ENCODE data around the gene AOC2.
"Not testable (repeated sequence)": the region's sequence is repeated elsewhere in the genome, so short reads cannot be mapped to it uniquely, and the experiment has no call there.

Gene AOC2

DNA sequence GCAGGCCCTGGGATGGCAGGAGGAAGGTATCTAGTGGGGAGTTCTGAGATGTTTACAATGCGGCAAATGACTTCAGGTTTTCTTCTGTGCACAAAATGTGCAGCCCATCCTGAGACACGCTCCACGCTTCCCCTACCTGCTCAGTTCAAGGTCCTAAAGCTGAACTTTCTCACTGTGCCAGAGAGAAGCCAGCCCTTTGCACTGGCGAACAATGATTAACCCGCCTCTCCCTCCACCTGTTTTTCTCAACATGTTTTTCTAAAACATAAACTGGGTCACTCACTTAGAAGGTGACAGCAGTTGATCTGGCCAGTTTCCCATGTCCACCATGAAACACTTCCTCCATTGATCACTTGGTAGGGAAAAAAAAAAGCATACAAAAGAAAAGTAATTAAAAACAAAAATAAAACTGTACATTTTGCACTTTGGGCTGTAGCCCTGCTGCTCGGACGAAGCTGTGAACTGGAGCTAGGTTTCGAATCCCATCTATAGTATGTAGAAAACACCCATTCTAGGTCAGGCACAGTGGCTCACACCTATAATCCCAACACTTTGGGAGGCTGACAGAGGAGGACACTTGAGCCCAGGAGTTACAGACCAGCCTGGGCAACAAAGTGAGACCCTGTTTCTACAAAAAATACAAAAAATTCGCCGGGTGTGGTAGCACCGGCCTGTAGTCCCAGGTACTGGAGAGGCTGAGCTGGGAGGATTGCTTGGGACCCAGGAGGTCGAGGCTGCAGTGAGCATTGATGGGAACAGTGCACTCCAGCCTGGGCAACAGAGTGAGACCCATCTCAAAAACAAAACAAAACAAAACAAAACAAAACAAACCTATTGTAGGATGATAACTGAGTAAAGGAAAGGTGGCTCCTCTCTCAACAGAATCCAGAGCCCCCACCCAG is 50.2 kb downstream of the AOC2 start:
- H3K27me3 ChIP-seq (ENCODE audit: insufficient read depth, insufficient read length), result no peaks in the 10 kb centered on the region
- no peak overlapping the region for H3K4me3 ChIP-seq (ENCODE audit: insufficient read length, low read depth)
- no peak for DNase-seq (ENCODE audit: low read depth, low spot score)
- H3K9me3 ChIP-seq (ENCODE audit: insufficient read depth, low read length), result peaks cover 13% of the 10 kb centered on the region; the same call in 1 of the 2 replicates
- no peaks in the 10 kb centered on the region for H3K4me1 ChIP-seq (ENCODE audit: insufficient read depth, insufficient read length)
- H3K9ac ChIP-seq (ENCODE audit: insufficient read length, low read depth), result no peak overlapping the region
- TF ChIP-seq ZNF274 (IDR thresholded peaks at IDR 0.05; ENCODE audit: low read depth, low read length), result no peak
- no peak for TF ChIP-seq SUZ12 (IDR thresholded peaks at IDR 0.05; ENCODE audit: extremely low read depth, insufficient read depth, insufficient read length)
- TF ChIP-seq YY1 (IDR thresholded peaks at IDR 0.05; ENCODE audit: insufficient read depth, insufficient read length), result no peak
- no peaks in the 10 kb centered on the region for H3K36me3 ChIP-seq (ENCODE audit: insufficient read depth, insufficient read length, low read length)

DNA sequence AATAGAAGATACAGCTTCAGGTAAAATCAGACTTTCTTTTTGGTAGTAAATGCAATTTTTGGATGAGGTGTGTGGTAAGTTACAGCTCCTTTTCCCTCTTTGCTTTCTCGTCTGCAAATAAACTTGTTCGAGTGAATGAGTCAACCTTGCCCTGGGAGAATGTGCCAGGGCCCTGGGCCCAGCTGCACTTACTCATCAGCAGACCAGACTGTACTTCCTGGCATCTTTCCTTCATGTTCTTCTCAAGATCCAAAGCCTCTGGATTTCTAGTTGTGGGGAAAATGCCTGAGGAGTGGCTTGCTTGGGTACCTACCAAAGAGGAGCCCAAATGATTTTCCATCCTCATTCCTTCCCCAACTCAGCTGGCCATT is 50.8 kb downstream of the AOC2 start:
- no peak overlapping the region for H3K4me3 ChIP-seq (ENCODE audit: insufficient read length, low read depth)
- H3K4me1 ChIP-seq (ENCODE audit: insufficient read depth, insufficient read length), result no peaks in the 10 kb centered on the region

DNA sequence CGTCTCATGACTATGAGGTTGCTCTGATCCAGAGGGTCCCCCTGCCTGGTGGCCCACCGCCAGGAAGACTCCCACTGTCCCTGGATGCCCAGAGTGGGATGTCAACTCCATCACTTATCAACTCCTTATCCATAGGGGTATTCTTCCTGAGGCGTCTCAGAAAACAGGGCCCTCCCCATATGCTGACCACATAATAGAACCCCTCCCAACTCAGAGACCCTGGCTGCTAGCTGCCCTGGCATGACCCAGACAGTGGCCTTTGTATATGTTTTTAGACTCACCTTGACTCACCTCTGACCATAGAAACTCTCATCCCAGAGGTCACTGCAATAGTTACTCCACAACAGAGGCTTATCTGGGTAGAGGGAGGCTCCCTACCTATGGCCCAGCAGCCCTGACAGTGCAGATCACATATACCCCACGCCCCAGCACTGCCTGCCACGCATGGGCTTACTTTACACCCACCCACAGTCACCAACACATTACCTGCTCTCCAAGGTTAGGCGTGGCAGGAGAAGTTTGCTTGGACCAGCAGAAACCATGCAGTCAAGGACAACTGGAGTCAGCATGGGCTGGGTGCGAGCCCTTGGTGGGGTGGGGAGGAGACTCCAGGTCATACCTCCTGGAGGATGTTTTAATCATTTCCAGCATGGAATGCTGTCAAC is 53.9 kb downstream of the AOC2 start:
- H3K4me1 ChIP-seq (ENCODE audit: insufficient read depth, insufficient read length), result no peaks in the 10 kb centered on the region

More for the DNA sequence above, 50.8 kb downstream of the AOC2 start:
- H3K9me3 ChIP-seq (ENCODE audit: insufficient read depth, low read length), result peaks cover 13% of the 10 kb centered on the region; the same call in 1 of the 2 replicates
- no peaks in the 10 kb centered on the region for H3K27me3 ChIP-seq (ENCODE audit: insufficient read depth, insufficient read length)
- no peak for DNase-seq (ENCODE audit: low read depth, low spot score)
- H3K36me3 ChIP-seq (ENCODE audit: insufficient read depth, insufficient read length, low read length), result no peaks in the 10 kb centered on the region
- TF ChIP-seq YY1 (IDR thresholded peaks at IDR 0.05; ENCODE audit: insufficient read depth, insufficient read length) (no peak), SUZ12 (IDR thresholded peaks at IDR 0.05; ENCODE audit: extremely low read depth, insufficient read depth, insufficient read length) (no peak), ZNF274 (IDR thresholded peaks at IDR 0.05; ENCODE audit: low read depth, low read length) (no peak)
- H3K9ac ChIP-seq (ENCODE audit: insufficient read length, low read depth), result no peak overlapping the region

DNA sequence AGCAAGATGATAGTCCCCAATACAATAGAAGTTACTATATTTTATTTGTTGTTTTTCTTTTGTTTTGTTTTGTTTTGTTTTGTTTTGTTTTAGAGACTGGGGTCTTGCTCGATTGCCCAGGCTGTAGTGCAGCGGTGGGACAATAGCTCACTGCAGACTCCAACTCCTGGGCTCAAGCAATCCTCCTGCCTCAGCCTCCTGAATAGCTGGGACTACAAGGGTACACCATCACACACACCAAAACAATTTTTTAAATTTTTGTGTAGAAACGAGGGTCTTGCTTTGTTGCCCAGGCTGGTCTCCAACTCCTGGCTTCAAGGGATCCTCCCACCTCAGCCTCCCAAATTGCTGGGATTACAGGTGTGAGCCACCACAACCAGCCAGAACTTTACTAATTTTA is 55.6 kb downstream of the AOC2 start:
- DNase-seq (ENCODE audit: low read depth, low spot score); H3K36me3 ChIP-seq (ENCODE audit: insufficient read depth, insufficient read length, low read length); H3K4me1 ChIP-seq (ENCODE audit: insufficient read depth, insufficient read length); H3K27me3 ChIP-seq (ENCODE audit: insufficient read depth, insufficient read length); H3K9ac ChIP-seq (ENCODE audit: insufficient read length, low read depth); H3K4me3 ChIP-seq (ENCODE audit: insufficient read length, low read depth): not testable (repeated sequence)
- H3K9me3 ChIP-seq (ENCODE audit: insufficient read depth, low read length), result peaks cover 13% of the 10 kb centered on the region; the same call in 1 of the 2 replicates

More for the DNA sequence above, 53.9 kb downstream of the AOC2 start:
- H3K9me3 ChIP-seq (ENCODE audit: insufficient read depth, low read length), result peaks cover 13% of the 10 kb centered on the region; the same call in 1 of the 2 replicates
- no peaks in the 10 kb centered on the region for H3K27me3 ChIP-seq (ENCODE audit: insufficient read depth, insufficient read length)
- H3K9ac ChIP-seq (ENCODE audit: insufficient read length, low read depth), result no peak overlapping the region
- no peaks in the 10 kb centered on the region for H3K36me3 ChIP-seq (ENCODE audit: insufficient read depth, insufficient read length, low read length)
- no peak for DNase-seq (ENCODE audit: low read depth, low spot score)
- no peak for TF ChIP-seq ZNF274 (IDR thresholded peaks at IDR 0.05; ENCODE audit: low read depth, low read length)
- no peak for TF ChIP-seq SUZ12 (IDR thresholded peaks at IDR 0.05; ENCODE audit: extremely low read depth, insufficient read depth, insufficient read length)
- H3K4me3 ChIP-seq (ENCODE audit: insufficient read length, low read depth), result no peak overlapping the region
